Spinal cord (tissue), 10 donors: Measurements from ENCODE around the gene BAG5. TPM values are rescaled to one million over a fixed set of nuclear protein-coding genes. Genes with fewer than 3 reads are reported as not detected.
A peak's percentile ranks its signal among the peaks of the same experiment; 100 is the strongest.

Experiments
- DNase-seq, 6 donors: peaks; one replicate each; pipeline versions ENCODE4 v3.0.0 to v3.0.0-alpha.2; 2013 to 2015; ENCODE audit warnings: low spot score in 6 of 6, low read depth in 4 of 6
- H3K27ac ChIP-seq: one replicate; pipeline ENCODE4 v1.5.1; 2013; ENCODE audit warnings: low read depth, low read length, control low read depth
- H3K27me3 ChIP-seq: one replicate; pipeline ENCODE4 v1.6.1; 2013; ENCODE audit warnings: low read length; ENCODE audit not compliant: control insufficient read depth, insufficient read depth
- H3K36me3 ChIP-seq: one replicate; pipeline ENCODE4 v1.6.1; 2013; ENCODE audit warnings: low read length; ENCODE audit not compliant: control insufficient read depth, insufficient read depth
- H3K4me1 ChIP-seq: one replicate; pipeline ENCODE4 v1.6.1; 2013; ENCODE audit warnings: low read length; ENCODE audit not compliant: control insufficient read depth, insufficient read depth
- H3K4me3 ChIP-seq: one replicate; pipeline ENCODE4 v1.5.1; 2013; ENCODE audit warnings: low read depth, low read length, control low read depth
- H3K9me3 ChIP-seq: one replicate; pipeline ENCODE4 v1.6.1; 2013; ENCODE audit warnings: low read length; ENCODE audit not compliant: control insufficient read depth, insufficient read depth
- WGBS: methylation state at CpG from one replicate; pipeline ENCODE4 v1.1.5; 2013; ENCODE audit warnings: missing lambda C conversion rate; ENCODE audit not compliant: insufficient coverage; 5-methylcytosine and 5-hydroxymethylcytosine counted together
- polyA plus RNA-seq, 2 donors: library from polyadenylated mRNA; unstranded; fragments of 120-200 nt; gene quantifications; one replicate each; pipeline ENCODE4 v1.2.1, GENCODE V29; 2013; ENCODE audit not compliant: insufficient read length in 2 of 2
- total RNA-seq, 2 donors: library from RNA; depleted of rRNA in 1 of 2; stranded (reverse); fragments of 120-200 nt in 1 of 2; fragments of >200 nt in 1 of 2; gene quantifications; one replicate each; pipeline versions ENCODE4 v1.2.3 to v1.2.4, GENCODE V29; 2013 to 2014
- donor health status: healthy.

The BAG5 gene
- total and polyA plus RNA-seq, 4 donors, result 20.5 to 32.4 (median 23.1) TPM

GRCh38 chr14:103556946-103557758, 5.3 kb downstream of the BAG5 start:
- H3K4me3 ChIP-seq, result no peak overlapping the region
- 48% methylated on average over 9 of the region's 15 CpGs for WGBS
- peaks cover 10% of the 10 kb centered on the region for H3K36me3 ChIP-seq
- H3K27me3 ChIP-seq, result no peaks in the 10 kb centered on the region
- no peak overlapping the region for H3K27ac ChIP-seq
- peaks cover 27% of the 10 kb centered on the region for H3K4me1 ChIP-seq
- H3K9me3 ChIP-seq, result no peaks in the 10 kb centered on the region
- peak in 1 of 6 donors; percentile 48 for DNase-seq

- no peaks in the 10 kb centered on the region for H3K27me3 ChIP-seq
- H3K4me1 ChIP-seq, result peaks cover 31% of the 10 kb centered on the region
- H3K27ac ChIP-seq, result no peak overlapping the region
- no peak for DNase-seq
- no peaks in the 10 kb centered on the region for H3K9me3 ChIP-seq
- peaks cover 14% of the 10 kb centered on the region for H3K36me3 ChIP-seq
- 85% methylated on average over 12 of the region's 15 CpGs for WGBS
- H3K4me3 ChIP-seq, result no peak overlapping the region
Observed at GRCh38 chr14:103555559-103556337, 6.7 kb downstream of the BAG5 start.

GRCh38 chr14:103552846-103553210, 9.6 kb downstream of the BAG5 start:
- WGBS, result 92% methylated on average over 7 of the region's 11 CpGs
- H3K9me3 ChIP-seq, result no peaks in the 10 kb centered on the region
- no peak overlapping the region for H3K4me3 ChIP-seq
- H3K4me1 ChIP-seq, result peaks cover 51% of the 10 kb centered on the region
- peaks cover 18% of the 10 kb centered on the region for H3K36me3 ChIP-seq
- H3K27me3 ChIP-seq, result no peaks in the 10 kb centered on the region
- H3K27ac ChIP-seq, result no peak overlapping the region
- DNase-seq, result no peak

- Histone ChIP-seq H3K36me3 (peaks cover 20% of the 10 kb centered on the region), H3K27me3 (no peaks in the 10 kb centered on the region), H3K27ac (peak overlapping the region; percentile 79), H3K9me3 (no peaks in the 10 kb centered on the region), H3K4me3 (no peak overlapping the region), H3K4me1 (peaks cover 49% of the 10 kb centered on the region)
- 78% methylated on average over 13 of the region's 18 CpGs for WGBS
- no peak for DNase-seq
Observed at GRCh38 chr14:103552011-103552845, 10.2 kb downstream of the BAG5 start.

GRCh38 chr14:103551338-103551762, 11.1 kb downstream of the BAG5 start:
- H3K4me1 ChIP-seq, result peaks cover 57% of the 10 kb centered on the region
- H3K27me3 ChIP-seq, result no peaks in the 10 kb centered on the region
- H3K27ac ChIP-seq, result peak overlapping the region; percentile 79
- no peak overlapping the region for H3K4me3 ChIP-seq
- peaks cover 21% of the 10 kb centered on the region for H3K36me3 ChIP-seq
- no peak for DNase-seq
- no peaks in the 10 kb centered on the region for H3K9me3 ChIP-seq
- WGBS, result 69% methylated on average over 17 of the region's 17 CpGs

GRCh38 chr14:103550451-103551337, 11.8 kb downstream of the BAG5 start:
- Histone ChIP-seq H3K27me3 (no peaks in the 10 kb centered on the region), H3K27ac (peak overlapping the region; percentile 79), H3K9me3 (no peaks in the 10 kb centered on the region), H3K36me3 (peaks cover 22% of the 10 kb centered on the region), H3K4me3 (no peak overlapping the region), H3K4me1 (peaks cover 64% of the 10 kb centered on the region)
- 59% methylated on average over 18 of the region's 22 CpGs for WGBS
- DNase-seq, result no peak

GRCh38 chr14:103549361-103550311, 12.8 kb downstream of the BAG5 start:
- H3K9me3 ChIP-seq, result no peaks in the 10 kb centered on the region
- H3K27me3 ChIP-seq, result no peaks in the 10 kb centered on the region
- H3K36me3 ChIP-seq, result peaks cover 30% of the 10 kb centered on the region
- 49% methylated on average over 23 of the region's 30 CpGs for WGBS
- peak overlapping the region; percentile 79 for H3K27ac ChIP-seq
- peak in 2 of 6 donors; percentile 74 to 78 for DNase-seq
- no peak overlapping the region for H3K4me3 ChIP-seq
- H3K4me1 ChIP-seq, result peaks cover 75% of the 10 kb centered on the region
